SH-SY5Y (cell line): ENCODE results near the gene KLHL42.

ENCODE experiments used
- GATA2 ChIP-seq: IDR thresholded peaks from 2 replicates; pipeline ENCODE4 v1.6.1; 2011; ENCODE audit warnings: mild to moderate bottlenecking, low read depth, low read length
- GATA3 ChIP-seq: IDR thresholded peaks from 2 replicates; pipeline ENCODE4 v1.6.1; 2011; ENCODE audit warnings: low read depth, mild to moderate bottlenecking, low read length, moderate library complexity

DNA sequence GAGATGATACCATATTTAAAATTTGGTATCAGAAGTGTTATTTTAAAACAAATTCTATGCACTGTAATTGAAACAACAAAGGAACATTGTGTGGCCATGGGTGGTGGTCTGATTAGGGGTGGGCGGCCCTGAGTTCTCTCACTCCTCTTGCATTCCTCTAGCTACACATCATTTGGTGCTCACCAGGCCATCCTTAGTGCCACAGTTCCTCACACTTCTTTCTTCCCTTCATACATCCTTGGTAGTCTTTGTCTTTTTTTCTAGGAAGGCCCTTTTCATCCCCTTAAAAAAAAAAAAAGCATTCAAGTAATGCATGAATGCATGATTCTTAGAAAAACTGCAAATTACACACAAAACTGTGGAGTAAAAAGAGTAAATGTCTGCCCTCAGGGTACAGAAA lies 2.4 kb downstream of the KLHL42 start:
- TF ChIP-seq GATA2 (no peak), GATA3 (no peak)
